DMS 273 (cell line): ENCODE data around the gene ACTC1.
A peak's percentile ranks its signal among the peaks of the same experiment; 100 is the strongest.

Experiments
- DNase-seq: peaks from one replicate; lab custom pipeline; 2025; ENCODE audit not compliant: unreplicated experiment; lab: John Stamatoyannopoulos, UW

ACTC1 gene

DNA sequence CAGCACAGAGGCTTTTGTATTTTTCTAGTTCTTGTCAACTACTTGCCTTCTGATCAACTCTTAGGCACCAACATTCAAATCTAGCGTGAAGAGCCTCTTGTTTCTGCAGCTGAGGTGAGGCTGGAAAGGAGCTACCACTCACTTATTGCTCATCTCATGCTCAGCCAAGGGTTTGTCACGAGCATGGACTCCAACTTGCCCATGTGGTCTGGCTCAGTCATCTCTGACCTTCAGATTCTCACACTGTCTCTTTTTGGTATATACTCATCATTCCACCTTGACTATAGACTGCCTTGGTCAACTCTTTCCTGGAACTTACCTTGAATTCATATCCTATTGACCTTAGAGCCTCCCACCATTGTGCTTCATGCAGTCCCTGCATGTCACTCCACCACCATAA lies 35.4 kb downstream of the ACTC1 start:
- DNase-seq = no peak

DNA sequence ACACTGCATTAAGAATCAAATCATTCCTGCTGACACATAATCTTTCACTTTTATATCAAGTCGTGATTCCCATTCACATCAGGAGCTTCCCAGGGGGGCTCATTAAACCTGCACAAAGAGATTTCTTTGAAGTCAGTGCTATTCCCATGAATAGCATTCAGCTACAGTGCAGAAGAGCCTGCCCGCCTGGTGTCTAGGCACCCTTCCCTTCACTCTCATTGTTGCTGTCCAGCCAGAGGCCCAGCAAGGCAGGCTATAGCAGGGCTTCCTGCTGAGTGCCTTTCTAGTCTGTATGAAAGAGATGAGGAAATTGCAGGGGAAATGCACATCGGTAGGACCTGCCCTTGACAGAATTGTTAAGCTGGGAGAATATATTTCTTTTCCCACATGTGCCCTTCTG lies 36.0 kb downstream of the ACTC1 start:
- no peak for DNase-seq

DNA sequence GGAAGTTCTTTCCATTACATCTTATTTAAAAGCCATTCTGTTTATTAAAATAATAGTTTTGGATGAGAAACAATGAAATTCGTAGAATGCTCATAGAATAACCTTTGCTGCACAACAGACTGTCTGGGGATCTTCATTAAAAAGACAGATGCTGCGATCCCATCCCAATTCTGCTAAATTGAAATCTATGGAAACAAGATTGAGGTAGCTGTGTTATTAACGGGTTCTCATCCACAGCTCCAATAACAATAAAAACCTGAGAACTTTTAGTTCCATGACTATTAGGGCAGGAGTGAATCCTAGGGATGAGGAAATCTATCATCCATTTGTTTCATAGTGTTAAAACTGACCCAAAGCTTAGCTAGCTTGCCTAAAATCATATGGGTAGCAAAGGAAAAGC lies 38.1 kb downstream of the ACTC1 start:
- DNase-seq = no peak

DNA sequence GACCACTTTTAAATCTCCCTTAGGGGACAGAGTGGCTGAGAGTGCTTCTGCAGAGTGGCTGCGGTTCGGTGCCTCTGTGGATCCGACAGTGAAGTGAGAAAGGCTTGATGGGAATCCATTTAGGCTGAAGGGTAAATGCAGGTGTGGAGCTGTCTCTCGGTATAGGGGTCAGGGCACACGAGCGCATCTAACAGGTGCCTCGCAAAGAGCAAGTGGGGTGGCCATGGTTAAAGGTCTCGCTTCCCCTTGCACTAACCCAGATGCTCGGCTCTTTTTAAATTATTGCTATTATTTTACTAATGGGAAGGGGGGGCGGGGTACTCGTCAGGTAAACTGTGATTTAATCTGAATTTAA lies 40.0 kb downstream of the ACTC1 start:
- DNase-seq = no peak

DNA sequence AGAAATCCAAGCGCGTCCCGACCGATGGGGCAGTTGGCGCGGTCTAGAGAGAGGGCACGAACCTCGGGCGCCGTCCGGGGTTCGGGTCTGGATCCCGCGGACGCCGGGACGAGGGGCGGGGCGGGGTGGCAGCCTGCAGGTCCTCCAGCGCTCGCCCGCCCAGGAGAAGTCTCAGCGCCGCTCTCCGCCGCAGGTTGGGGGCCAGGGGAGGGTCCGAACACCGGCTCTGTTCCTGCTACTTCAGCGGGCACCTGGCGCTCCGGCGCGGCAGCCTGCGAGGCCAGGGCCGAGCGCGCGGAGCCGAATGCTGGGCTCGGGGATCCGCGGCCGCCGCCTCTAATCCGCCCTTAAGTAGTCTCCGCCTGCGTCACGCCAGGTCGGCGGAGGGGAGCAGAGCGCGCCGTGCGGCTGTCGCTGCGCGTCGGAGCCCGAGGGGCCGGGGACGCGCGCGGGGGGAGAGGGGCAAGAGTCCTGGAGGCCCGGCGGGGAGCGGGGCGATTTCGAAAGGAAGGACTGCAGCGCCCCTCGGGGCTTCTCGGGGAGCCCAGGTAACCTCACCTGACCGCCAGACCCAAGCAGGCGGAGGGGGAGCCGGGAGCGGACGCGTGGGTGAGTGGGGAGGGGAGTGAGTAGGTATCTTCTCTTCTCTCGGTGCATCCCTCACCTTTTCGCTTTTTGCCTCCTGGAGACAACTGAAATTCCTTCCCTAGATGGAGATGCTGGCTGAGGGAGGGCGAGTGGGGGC lies 40.5 kb downstream of the ACTC1 start, which contains the start of gene GJD2:
Gene GJD2 (minus strand): TSS at position 325 of the 745 bp plus-strand sequence. CDS start 510 bp downstream, outside the sequence.
- peak; percentile 52 for DNase-seq

DNA sequence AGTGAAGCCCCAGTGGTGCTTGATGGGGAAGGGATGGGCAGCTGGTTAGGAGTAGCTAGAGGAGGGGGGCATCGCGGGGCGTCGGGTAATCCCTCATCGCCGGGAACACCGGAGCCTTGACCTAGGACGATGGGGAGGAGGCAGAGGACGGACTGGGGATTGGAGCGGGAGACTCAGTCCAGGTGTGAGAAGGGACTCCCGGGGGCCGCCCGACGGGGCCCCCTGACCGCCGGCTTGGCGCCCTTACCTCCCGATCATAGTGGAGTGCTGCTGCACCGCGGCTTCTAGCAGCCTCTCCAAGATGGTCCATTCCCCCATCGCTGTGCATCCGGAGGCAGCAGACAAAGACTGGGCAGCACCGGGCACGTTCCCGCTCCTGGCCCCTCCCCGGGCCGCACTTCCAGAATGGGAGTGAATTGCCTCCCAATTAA lies 41.2 kb downstream of the ACTC1 start:
- DNase-seq = peak; percentile 16

DNA sequence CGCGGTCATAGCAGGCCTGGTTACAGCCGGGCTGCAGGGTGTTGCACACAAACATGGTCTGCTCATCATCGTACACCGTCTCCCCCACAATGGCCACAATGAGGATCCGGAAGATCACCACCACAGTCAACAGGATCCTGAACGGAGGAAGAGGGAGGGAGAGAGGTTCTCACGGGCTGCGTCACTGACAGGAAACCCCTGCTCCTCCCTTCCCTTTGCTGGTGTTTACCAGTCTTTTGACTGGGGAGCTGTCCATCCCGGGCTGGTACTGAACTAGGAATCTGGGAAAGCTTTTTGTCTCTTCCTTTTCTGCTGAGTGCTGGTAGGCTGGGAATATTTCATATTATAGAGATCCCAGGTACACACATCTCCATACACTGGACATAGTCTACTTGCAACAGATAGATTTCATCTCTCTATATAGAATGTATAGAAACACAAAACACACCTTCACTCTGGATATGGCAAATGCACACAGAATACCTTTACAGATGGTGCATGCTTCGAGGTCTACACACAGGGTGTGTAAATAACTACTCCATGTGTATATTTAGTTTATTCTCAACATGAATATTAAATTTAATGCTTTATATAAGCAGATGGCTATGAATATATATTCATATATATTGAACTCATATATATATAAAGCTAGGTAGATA lies 42.0 kb downstream of the ACTC1 start:
- DNase-seq = peak; percentile 44

DNA sequence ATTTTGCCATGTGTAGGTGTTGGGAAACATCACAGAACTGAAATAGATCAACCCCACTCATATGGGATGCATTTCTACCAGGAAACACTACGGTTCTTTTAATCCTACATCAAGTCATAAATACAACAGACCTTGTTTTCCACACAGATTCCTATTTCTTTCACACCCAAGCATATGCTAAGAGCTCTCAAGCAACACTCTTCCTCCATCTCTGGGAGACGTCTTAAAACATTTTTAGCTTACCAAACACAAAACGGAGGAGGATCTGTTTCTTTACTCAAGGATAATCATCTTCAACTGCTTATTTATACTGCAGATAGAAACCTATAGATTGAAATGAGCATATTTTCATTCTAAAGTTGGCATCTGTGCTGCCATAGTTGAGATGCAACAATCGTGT lies 45.7 kb downstream of the ACTC1 start:
- DNase-seq = no peak
